HG02884 (cell line): ENCODE results near the gene TNFRSF13B.
"Not testable (repeated sequence)": the region's sequence is repeated elsewhere in the genome, so short reads cannot be mapped to it uniquely, and the experiment has no call there.

Experiments
- ATAC-seq: cut with Tn5 transposase; IDR thresholded peaks from one replicate; pipeline ENCODE4 v1.9.1; 2021; ENCODE audit warnings: mild to moderate bottlenecking, moderate library complexity; ENCODE audit not compliant: unreplicated experiment

Gene TNFRSF13B

GRCh38 chr17:17007891-17008290 lies 36.0 kb upstream of the TNFRSF13B start:
- not testable (repeated sequence) for ATAC-seq

GRCh38 chr17:17004997-17005614 lies 33.2 kb upstream of the TNFRSF13B start:
- not testable (repeated sequence) for ATAC-seq

GRCh38 chr17:17004251-17004996 lies 32.5 kb upstream of the TNFRSF13B start:
- no peak for ATAC-seq

GRCh38 chr17:17002731-17003715 lies 31.1 kb upstream of the TNFRSF13B start:
- ATAC-seq: not testable (repeated sequence)

GRCh38 chr17:17001874-17002520 lies 30.1 kb upstream of the TNFRSF13B start:
- no peak for ATAC-seq

- no peak for ATAC-seq
These were observed 29.3 kb upstream of the TNFRSF13B start for GRCh38 chr17:17001076-17001777.

GRCh38 chr17:16999931-17000625 lies 28.2 kb upstream of the TNFRSF13B start:
- no peak for ATAC-seq

- no peak for ATAC-seq
These were observed 25.9 kb upstream of the TNFRSF13B start for GRCh38 chr17:16997514-16998429.

- not testable (repeated sequence) for ATAC-seq
These were observed 24.8 kb upstream of the TNFRSF13B start for GRCh38 chr17:16996726-16997125.

- ATAC-seq: no peak
These were observed 24.0 kb upstream of the TNFRSF13B start for GRCh38 chr17:16995930-16996329.

GRCh38 chr17:16994631-16995030 lies 22.7 kb upstream of the TNFRSF13B start:
- no peak for ATAC-seq

- ATAC-seq: no peak
These were observed 19.6 kb upstream of the TNFRSF13B start for GRCh38 chr17:16991349-16992009.

GRCh38 chr17:16989953-16990860 lies 18.3 kb upstream of the TNFRSF13B start:
- ATAC-seq: no peak

- no peak for ATAC-seq
These were observed 17.5 kb upstream of the TNFRSF13B start for GRCh38 chr17:16989230-16989952.

- ATAC-seq: no peak
These were observed 16.9 kb upstream of the TNFRSF13B start for GRCh38 chr17:16988749-16989229.
